HepG2 (cell line): Measurements from ENCODE around the gene CDHR5. TPM values are rescaled to one million over a fixed set of nuclear protein-coding genes. Genes with fewer than 3 reads are reported as not detected.
A peak's percentile ranks its signal among the peaks of the same experiment; 100 is the strongest.
"Not testable (repeated sequence)": the region's sequence is repeated elsewhere in the genome, so short reads cannot be mapped to it uniquely, and the experiment has no call there.

Source experiments
- ATAC-seq: fragments of 200-7000 bp; cut with Tn5 transposase; 3 replicates; pipeline ENCODE4 v1.9.1; 2020; ENCODE audit warnings: mild to moderate bottlenecking, moderate library complexity
- BruUV-seq: library from RNA; stranded (reverse); fragments of 400-500 nt; replicated peaks from 2 replicates; lab custom pipeline; 2021; lab: Mats Ljungman, UMichigan
- CTCF ChIA-PET: fragments of 300-600 bp; formaldehyde crosslinking; extraction: SDS; loops from one replicate; lab custom pipeline; 2021; ENCODE audit warnings: low total read pairs, inconsistent platforms, low intra/inter-chr PET ratio; lab: Yijun Ruan, JAX
- POLR2A ChIA-PET: fragments of 350-600 bp; sonication (Branson Sonifier 250); formaldehyde crosslinking; loops from one replicate; lab custom pipeline; 2020; ENCODE audit warnings: antibody characterized with exemption, inconsistent platforms; lab: Yijun Ruan, JAX
- DNase-seq: peaks from one replicate; pipeline ENCODE4 v3.0.0-alpha.2; 2015; ENCODE audit warnings: low spot score
- FAIRE-seq: peaks from 3 replicates; lab custom pipeline; 2011; peaks lifted over from hg19 to GRCh38; lab: Jason Lieb, UNC
- H2AFZ ChIP-seq: one replicate; pipeline ENCODE4 v1.6.1; 2011; ENCODE audit warnings: low read length, inconsistent platforms
- H3K27ac ChIP-seq: fragments of 300-600 bp; 3 replicates; pipeline ENCODE4 v1.8.0; 2011; ENCODE audit warnings: mixed run types, mild to moderate bottlenecking, mixed read lengths, low read length, inconsistent platforms; ENCODE audit not compliant: insufficient read depth; ENCODE audit errors: extremely low read length
- H3K27me3 ChIP-seq, 2 experiments: fragments of 200-600 bp in 1 of 2; 2 replicates in 1 of 2; 3 replicates in 1 of 2; pipeline versions ENCODE4 v1.6.0 to v1.8.0; 2011; ENCODE audit warnings: low read length in 2 of 2, mild to moderate bottlenecking in 2 of 2, moderate library complexity in 2 of 2, inconsistent platforms in 1 of 2; ENCODE audit not compliant: insufficient read depth in 2 of 2, control insufficient read depth in 1 of 2
- H3K36me3 ChIP-seq, 2 experiments: fragments of 200-600 bp in 1 of 2; replicated peaks in 1 of 2; 2 replicates in 1 of 2; 3 replicates in 1 of 2; pipeline versions ENCODE4 v1.5.1 to v1.8.0; 2011; ENCODE audit warnings: low read length in 2 of 2, inconsistent platforms in 1 of 2; ENCODE audit not compliant: insufficient read depth in 2 of 2, control insufficient read depth in 1 of 2
- H3K4me1 ChIP-seq: 2 replicates; pipeline ENCODE4 v1.5.1; 2012; ENCODE audit warnings: low read length, inconsistent platforms; ENCODE audit not compliant: insufficient read depth
- H3K4me2 ChIP-seq: 2 replicates; pipeline ENCODE4 v1.6.0; 2011; ENCODE audit warnings: low read depth, low read length, inconsistent platforms
- H3K4me3 ChIP-seq, 3 experiments: fragments of 200-600 bp in 1 of 3; sonication (generic), shearing (Covaris generic) in 1 of 3; replicated peaks in 1 of 3; 2 replicates each; pipeline ENCODE4 v1.5.1; 2011 to 2016; ENCODE audit warnings: low read length in 3 of 3, inconsistent platforms in 2 of 3, low read depth in 2 of 3, mild to moderate bottlenecking in 2 of 3, control low read depth in 1 of 3, mixed read lengths in 1 of 3; ENCODE audit not compliant: insufficient read depth in 1 of 3
- H3K79me2 ChIP-seq: one replicate; pipeline ENCODE4 v1.6.1; 2011; ENCODE audit warnings: low read length, inconsistent platforms; ENCODE audit not compliant: insufficient read depth
- H3K9ac ChIP-seq: 2 replicates; pipeline ENCODE4 v1.6.0; 2011; ENCODE audit warnings: mild to moderate bottlenecking, low read depth, low read length, inconsistent platforms; ENCODE audit not compliant: insufficient read depth
- H3K9me3 ChIP-seq: 2 replicates; pipeline ENCODE4 v1.5.1; 2012; ENCODE audit warnings: mild to moderate bottlenecking, low read length
- H4K20me1 ChIP-seq: 2 replicates; pipeline ENCODE4 v1.6.0; 2011; ENCODE audit warnings: inconsistent platforms, mild to moderate bottlenecking, low read length, moderate library complexity; ENCODE audit not compliant: insufficient read depth
- ESRRA ChIP-seq: sonication (generic); formaldehyde crosslinking; IDR thresholded peaks from 2 replicates; pipeline ENCODE4 v1.5.1; 2020; ENCODE audit warnings: mild to moderate bottlenecking, low read depth, missing genetic modification reagents
- FOXP4 ChIP-seq: sonication (generic); formaldehyde crosslinking; IDR thresholded peaks from 2 replicates; pipeline ENCODE4 v1.4.0; 2020; ENCODE audit warnings: missing genetic modification reagents
- KDM1A ChIP-seq: IDR thresholded peaks from 2 replicates; pipeline ENCODE4 v1.6.1; 2016; ENCODE audit warnings: missing compliant biosample characterization
- KLF12 ChIP-seq: sonication (generic); formaldehyde crosslinking; IDR thresholded peaks from 2 replicates; pipeline ENCODE4 v1.4.0; 2020; ENCODE audit warnings: missing genetic modification reagents, borderline replicate concordance
- MTA1 ChIP-seq: sonication (generic); formaldehyde crosslinking; IDR thresholded peaks from 2 replicates; pipeline ENCODE4 v1.4.0; 2020; ENCODE audit warnings: missing genetic modification reagents, mild to moderate bottlenecking, borderline replicate concordance
- NR2C2 ChIP-seq: sonication (generic); formaldehyde crosslinking; IDR thresholded peaks from 2 replicates; pipeline ENCODE4 v1.4.0; 2020; ENCODE audit warnings: missing genetic modification reagents, mild to moderate bottlenecking, moderate library complexity, borderline replicate concordance
- NR2F1 ChIP-seq, 2 experiments: fragments of 450-650 bp in 1 of 2; formaldehyde crosslinking in 1 of 2; IDR thresholded peaks; 2 replicates each; pipeline versions ENCODE4 v1.5.0 to v1.6.1; 2016 to 2020; ENCODE audit warnings: mild to moderate bottlenecking in 1 of 2, missing compliant biosample characterization in 1 of 2, missing genetic modification reagents in 1 of 2, moderate library complexity in 1 of 2
- NR2F2 ChIP-seq: IDR thresholded peaks from 2 replicates; pipeline ENCODE4 v1.6.1; 2012; ENCODE audit warnings: low read depth, inconsistent platforms, borderline replicate concordance
- RXRA ChIP-seq: sonication (generic); formaldehyde crosslinking; IDR thresholded peaks from 2 replicates; pipeline ENCODE4 v1.5.1; 2020; ENCODE audit warnings: missing genetic modification reagents
- SOX5 ChIP-seq: IDR thresholded peaks from 2 replicates; pipeline ENCODE4 v1.6.1; 2016; ENCODE audit warnings: borderline replicate concordance
- TEAD3 ChIP-seq: optimal IDR thresholded peaks from 2 replicates; pipeline ENCODE3; 2016; ENCODE audit warnings: borderline replicate concordance
- ZBTB33 ChIP-seq: sonication (generic); formaldehyde crosslinking; IDR thresholded peaks from 2 replicates; pipeline ENCODE4 v1.4.0; 2020; ENCODE audit warnings: missing genetic modification reagents
- ZEB1 ChIP-seq: IDR thresholded peaks from 2 replicates; pipeline ENCODE4 v1.6.1; 2012; ENCODE audit warnings: mild to moderate bottlenecking, low read depth, inconsistent platforms; ENCODE audit not compliant: insufficient replicate concordance
- ZKSCAN5 ChIP-seq: sonication (generic); formaldehyde crosslinking; IDR thresholded peaks from 2 replicates; pipeline ENCODE4 v1.5.1; 2020; ENCODE audit warnings: mild to moderate bottlenecking, missing genetic modification reagents
- ZNF264 ChIP-seq: sonication (generic); formaldehyde crosslinking; IDR thresholded peaks from 2 replicates; pipeline ENCODE4 v1.4.0; 2020; ENCODE audit warnings: missing genetic modification reagents
- ZNF761 ChIP-seq: sonication (generic); formaldehyde crosslinking; conservative IDR thresholded peaks from 2 replicates; pipeline ENCODE4 v1.4.0; 2020; ENCODE audit warnings: mild to moderate bottlenecking, missing genetic modification reagents
- WGBS: methylation state at CpG from one replicate; pipeline ENCODE4 v1.1.6; 2017; ENCODE audit warnings: low lambda C conversion rate; 5-methylcytosine and 5-hydroxymethylcytosine counted together
- in situ Hi-C: cut with HindIII; loops from 2 replicates; pipeline ENCODE4 v1.10.0; 2017; ENCODE audit warnings: low pct_unique_long_range_greater_than_20kb; ENCODE audit not compliant: extremely low pct_ligation_motif_present
- intact Hi-C: fragments of 100-400 bp; cut with micrococcal nuclease; formaldehyde crosslinking; loops from one replicate; pipeline ENCODE4 v1.10.0; 2022; ENCODE audit not compliant: unreplicated experiment
- polyA plus RNA-seq, 8 experiments: library from polyadenylated mRNA; depleted of rRNA in 3 of 8; stranded (reverse) in 7 of 8; unstranded in 1 of 8; fragments of >200 nt; fragmentation: Illumina TruSeq in 4 of 8; extraction: Trizol in 4 of 8; gene quantifications; 2 replicates each; pipeline versions ENCODE4 v1.2.1 to v1.2.3, GENCODE V29; 2011 to 2016; ENCODE audit warnings: low read depth in 4 of 8, missing spikeins in 1 of 8, mixed read lengths in 1 of 8; ENCODE audit not compliant: insufficient read depth in 1 of 8
- total RNA-seq, 5 experiments: library from RNA; depleted of rRNA; stranded (reverse); fragments of >200 nt; fragmentation: Illumina TruSeq; extraction: Trizol; gene quantifications; 2 replicates each; pipeline ENCODE4 v1.2.3, GENCODE V29; 2016; ENCODE audit warnings: low read depth in 1 of 5

Gene CDHR5
- total and polyA plus RNA-seq, 2 of the 13 experiments (the other 11 are each of a cell fraction or from before 2014, with no cell fraction given), result 0.46 to 0.71 TPM

GRCh38 chr11:655036-655726, 30.4 kb upstream of the CDHR5 start (continued):
- peak; percentile 84; the same call in 1 of the 2 replicates for TF ChIP-seq MTA1 (CRISPR knock-in tag)
- peak; percentile 5 for TF ChIP-seq ZEB1
- TF ChIP-seq TEAD3 (CRISPR knock-in tag), result peak; percentile 80
- 0 out of 4 replicates have a peak, but pooled peaks of 1 of the 2 experiments have one; percentile 4 for TF ChIP-seq NR2F1 (CRISPR knock-in tag; IDR thresholded peaks at IDR 0.05)
- TF ChIP-seq SOX5, result peak; percentile 32; the same call in 1 of the 2 replicates
- 0 out of 2 replicates have a peak, but pooled peaks have one; percentile 36 for TF ChIP-seq ZNF761 (CRISPR knock-in tag)

GRCh38 chr11:654444-654843, 29.7 kb upstream of the CDHR5 start:
- H2AFZ ChIP-seq, H3K4me2 ChIP-seq, H3K79me2 ChIP-seq, H3K4me3 ChIP-seq, H3K9ac ChIP-seq, H3K27me3 ChIP-seq, BruUV-seq, CTCF ChIA-PET, in situ Hi-C loops, H3K9me3 ChIP-seq, FAIRE-seq: not testable (repeated sequence)
- Histone ChIP-seq H3K4me1 (peaks cover 47% of the 10 kb centered on the region), H3K27ac (peak overlapping the region; percentile 78), H4K20me1 (peaks cover 13% of the 10 kb centered on the region; the same call in 1 of the 2 replicates), H3K36me3 (peaks cover 13 to 26% of the 10 kb centered on the region in 2 experiments; a peak in 4 of 5 replicates)
- intact Hi-C loops, result loop anchor here (10.0 kb wide), 1 partner anchor 50 kb away; the partner anchor contains the start of gene EPS8L2
- 59% methylated on average over 11 of the region's 12 CpGs for WGBS
- ATAC-seq (peak; percentile 19), DNase-seq (peak; percentile 48)
- POLR2A ChIA-PET, result interaction anchor here (0.8 to 2.0 kb wide), 9 partner anchors 41 to 155 kb away, joined by 3 to 9 read pairs (median 4); partner anchors contain the start of genes DEAF1, GATD1, PHRF1 and RPLP2
- TF ChIP-seq ZNF264, result 0 out of 2 replicates have a peak, but pooled peaks have one; percentile 40
- peak; percentile 40; the same call in 1 of the 2 replicates for TF ChIP-seq NR2F2
- 0 out of 2 replicates have a peak, but pooled peaks have one; percentile 31 for TF ChIP-seq KDM1A (CRISPR knock-in tag)
- TF ChIP-seq NR2C2 (CRISPR knock-in tag), result peak; percentile 17; the same call in 1 of the 2 replicates
- 0 out of 2 replicates have a peak, but pooled peaks have one; percentile 45 for TF ChIP-seq KLF12 (CRISPR knock-in tag)
- TF ChIP-seq ESRRA, result peak; percentile 45; the same call in 1 of the 2 replicates
- TF ChIP-seq FOXP4 (CRISPR knock-in tag), result 0 out of 2 replicates have a peak, but pooled peaks have one; percentile 28
- TF ChIP-seq ZKSCAN5 (CRISPR knock-in tag), result 0 out of 2 replicates have a peak, but pooled peaks have one; percentile 42
- peak; percentile 92 for TF ChIP-seq ZBTB33 (CRISPR knock-in tag)
- TF ChIP-seq RXRA (CRISPR knock-in tag), result peak; percentile 89; the same call in 1 of the 2 replicates
